Uterus (tissue), 4 donors: ENCODE measurements around the gene CAPN15. TPM values are rescaled to one million over a fixed set of nuclear protein-coding genes. Genes with fewer than 3 reads are reported as not detected.

Source experiments
- DNase-seq, 2 donors: peaks; one replicate each; pipeline ENCODE4 v3.0.0-alpha.2; 2019 to 2020
- H3K27ac ChIP-seq, 2 donors: fragments of 200-600 bp; sonication (generic); 1 replicate in 1 of 2; 2 replicates in 1 of 2; pipeline ENCODE4 v1.5.1; 2016 to 2018
- H3K27me3 ChIP-seq, 2 donors: fragments of 200-600 bp; sonication (generic); one replicate each; pipeline ENCODE4 v1.5.1; 2018 to 2019; ENCODE audit warnings: control low read depth in 1 of 2
- H3K36me3 ChIP-seq, 2 donors: fragments of 200-600 bp; sonication (generic); one replicate each; pipeline ENCODE4 v1.5.1; 2019; ENCODE audit warnings: control low read depth in 1 of 2
- H3K4me1 ChIP-seq, 2 donors: fragments of 200-600 bp; sonication (generic); one replicate each; pipeline ENCODE4 v1.5.1; 2018 to 2019; ENCODE audit warnings: control low read depth in 1 of 2
- H3K4me3 ChIP-seq, 2 donors: fragments of 200-600 bp; sonication (generic); 1 replicate in 1 of 2; 2 replicates in 1 of 2; pipeline ENCODE4 v1.5.1; 2018 to 2019; ENCODE audit warnings: mild to moderate bottlenecking in 1 of 2
- H3K9me3 ChIP-seq, 2 donors: fragments of 200-600 bp; sonication (generic); one replicate each; pipeline ENCODE4 v1.5.1; 2019; ENCODE audit warnings: control low read depth in 1 of 2
- CTCF ChIP-seq, 4 experiments: fragments of 200-600 bp in 2 of 4; fragments of 450-650 bp in 2 of 4; sonication (generic) in 2 of 4; IDR thresholded peaks; one replicate each; pipeline ENCODE4 v1.5.1; 2016 to 2019; ENCODE audit warnings: antibody characterized with exemption in 4 of 4, mild to moderate bottlenecking in 2 of 4, moderate library complexity in 1 of 4
- POLR2A ChIP-seq, 2 donors: fragments of 450-650 bp; IDR thresholded peaks; one replicate each; pipeline ENCODE4 v1.6.1; 2016; ENCODE audit warnings: antibody characterized with exemption in 2 of 2, mild to moderate bottlenecking in 1 of 2, moderate library complexity in 1 of 2
- intact Hi-C: fragments of 100-400 bp; cut with DNase I; formaldehyde crosslinking; loops from one replicate; pipeline ENCODE4 v1.15.1; 2023; ENCODE audit warnings: low total_unique reads
- total RNA-seq, 4 donors: library from RNA; depleted of rRNA in 3 of 4; stranded (reverse); fragments of >200 nt in 3 of 4; gene quantifications; one replicate each; pipeline versions ENCODE4 v1.1.0 to v1.2.4, GENCODE V29; 2014 to 2023
- donor health status: DM: yes; HTN: yes; CAD: no.

The CAPN15 gene
- total RNA-seq, 4 donors from 2014 or later = 7.9 to 37.3 (median 19.3) TPM

- intact Hi-C loops = loop anchor here (10.0 kb wide), 1 partner anchor 86 kb away; the partner anchor contains the start of gene RHOT2
- Histone ChIP-seq H3K27me3 (no peaks in the 10 kb centered on the region), H3K36me3 (no peaks in the 10 kb centered on the region), H3K9me3 (no peaks in the 10 kb centered on the region), H3K27ac (no peak overlapping the region), H3K4me1 (no peaks in the 10 kb centered on the region), H3K4me3 (no peak overlapping the region)
- TF ChIP-seq CTCF (IDR thresholded peaks at IDR 0.05) (no peak), POLR2A (IDR thresholded peaks at IDR 0.05) (no peak)
- DNase-seq = no peak
Observed at GRCh38 chr16:578232-578869, 50.8 kb downstream of the CAPN15 start.

- no peaks in the 10 kb centered on the region for H3K4me1 ChIP-seq
- no peaks in the 10 kb centered on the region for H3K27me3 ChIP-seq
- TF ChIP-seq CTCF (IDR thresholded peaks at IDR 0.05) (peak; percentile 49 to 81 (median 74)), POLR2A (IDR thresholded peaks at IDR 0.05) (no peak)
- intact Hi-C loops = loop anchor here (10.0 kb wide), 1 partner anchor 86 kb away; the partner anchor contains the start of gene RHOT2
- H3K4me3 ChIP-seq = no peak overlapping the region
- no peaks in the 10 kb centered on the region for H3K9me3 ChIP-seq
- no peaks in the 10 kb centered on the region for H3K36me3 ChIP-seq
- DNase-seq = peak in 1 of 2 donors; percentile 64
- no peak overlapping the region for H3K27ac ChIP-seq
Observed at GRCh38 chr16:578870-579405, 51.4 kb downstream of the CAPN15 start.

- no peak overlapping the region for H3K4me3 ChIP-seq
- intact Hi-C loops = no loop called here
- H3K27me3 ChIP-seq = no peaks in the 10 kb centered on the region
- H3K27ac ChIP-seq = no peak overlapping the region
- TF ChIP-seq POLR2A (IDR thresholded peaks at IDR 0.05) = no peak
- TF ChIP-seq CTCF (IDR thresholded peaks at IDR 0.05) = no peak
- DNase-seq = no peak
- H3K4me1 ChIP-seq = no peaks in the 10 kb centered on the region
- no peaks in the 10 kb centered on the region for H3K9me3 ChIP-seq
- H3K36me3 ChIP-seq = no peaks in the 10 kb centered on the region
Observed at GRCh38 chr16:580141-580945, 52.8 kb downstream of the CAPN15 start.

GRCh38 chr16:580946-581498, 53.5 kb downstream of the CAPN15 start:
- no peak overlapping the region for H3K4me3 ChIP-seq
- H3K27me3 ChIP-seq = no peaks in the 10 kb centered on the region
- H3K27ac ChIP-seq = no peak overlapping the region
- DNase-seq = no peak
- H3K4me1 ChIP-seq = no peaks in the 10 kb centered on the region
- H3K36me3 ChIP-seq = no peaks in the 10 kb centered on the region
- TF ChIP-seq CTCF (IDR thresholded peaks at IDR 0.05) (no peak), POLR2A (IDR thresholded peaks at IDR 0.05) (no peak)
- intact Hi-C loops = no loop called here
- H3K9me3 ChIP-seq = no peaks in the 10 kb centered on the region
